Embryonic facial prominence (tissue), 1 donor: Measurements from ENCODE around the gene NENF.

Experiments used
- DNase-seq: peaks from one replicate; pipeline ENCODE4 v3.0.0-alpha.2; 2016; ENCODE audit errors: extremely low spot score

The NENF gene

GRCh38 chr1:212431644-212432043 lies 1.1 kb upstream of the NENF start:
- DNase-seq: no peak

DNA sequence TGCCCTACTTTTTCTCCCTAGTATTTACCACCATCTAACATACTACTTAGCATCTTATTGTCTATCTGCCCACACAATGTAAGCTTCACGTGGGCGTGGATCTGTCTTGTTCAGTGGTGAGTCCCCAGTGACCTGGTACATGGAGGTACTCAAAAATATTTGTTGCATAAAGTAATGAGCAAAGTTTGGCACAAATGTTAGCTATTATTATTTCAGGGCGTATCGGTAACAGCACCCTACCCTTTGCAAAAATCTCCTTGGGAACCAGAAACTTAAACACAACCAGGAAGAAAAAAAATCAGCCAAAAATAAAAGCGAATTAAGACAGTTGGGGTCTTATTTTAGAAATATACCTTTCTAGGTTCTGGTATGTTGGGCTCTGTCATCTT lies 454 bp upstream of the NENF start:
- no peak for DNase-seq

DNA sequence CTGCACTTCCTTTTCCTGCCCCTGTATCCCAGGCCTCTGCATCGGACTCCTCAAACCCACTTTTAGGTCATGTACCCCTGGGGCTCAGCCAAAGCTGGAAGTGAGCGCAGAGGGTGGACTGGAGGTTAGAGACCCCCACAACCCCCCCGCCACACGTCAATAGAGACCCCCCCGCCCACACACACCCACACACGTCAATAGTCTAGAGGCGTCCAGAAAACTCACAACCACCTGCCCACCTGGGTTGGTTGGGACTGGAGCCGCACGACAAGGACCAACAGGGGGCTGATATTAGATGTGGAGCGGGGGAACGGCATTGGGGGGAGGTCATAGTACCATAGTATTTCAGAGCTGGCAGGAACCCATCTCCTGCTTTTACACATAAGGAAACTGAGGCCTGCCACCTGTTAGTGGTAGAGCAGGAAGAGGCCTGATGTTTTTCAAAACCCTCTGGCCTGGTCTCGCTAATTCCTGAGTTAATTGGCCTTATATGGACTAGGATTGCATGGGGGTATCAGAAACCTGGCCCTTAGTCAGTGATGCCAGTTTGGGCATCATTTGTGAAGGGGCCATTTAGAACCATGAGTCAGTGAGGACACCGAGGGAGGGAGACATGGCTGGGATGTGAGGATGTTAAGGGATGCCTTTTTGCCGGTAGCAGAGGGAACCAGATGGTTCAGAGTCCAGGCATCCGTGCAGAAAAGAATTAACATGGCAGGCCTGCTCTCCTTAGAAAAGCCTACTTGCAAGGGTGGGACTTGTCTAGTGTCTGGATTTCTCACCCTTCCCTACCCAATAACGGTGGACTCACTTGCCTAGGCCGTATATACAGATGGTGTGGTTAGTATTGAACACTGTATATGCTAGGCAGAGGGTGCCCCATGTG lies 1.1 kb downstream of the NENF start:
- DNase-seq: no peak

DNA sequence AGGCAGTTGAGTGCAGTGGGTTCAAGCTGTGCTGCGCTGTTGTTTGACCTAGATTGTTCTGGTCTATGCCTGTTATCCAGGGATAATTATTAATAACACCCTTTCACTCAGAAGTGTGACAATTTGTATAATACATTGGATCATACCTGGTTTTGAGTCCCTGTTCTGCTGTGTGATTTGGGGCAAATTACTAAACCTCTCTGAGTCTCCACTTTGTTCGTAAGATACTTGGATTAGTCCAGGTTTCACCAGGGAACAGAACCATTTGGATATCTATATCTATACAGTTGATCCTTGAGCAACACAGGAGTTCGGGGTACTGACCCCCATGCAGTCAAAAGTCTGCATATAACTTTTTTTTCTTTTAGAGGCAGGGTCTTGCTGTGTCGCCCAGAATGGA lies 2.3 kb downstream of the NENF start:
- DNase-seq: no peak

GRCh38 chr1:212437179-212437798 lies 4.6 kb downstream of the NENF start:
- DNase-seq: no peak

GRCh38 chr1:212438831-212439237 lies 6.1 kb downstream of the NENF start:
- DNase-seq: no peak

GRCh38 chr1:212440419-212440818 lies 7.7 kb downstream of the NENF start:
- DNase-seq: no peak

DNA sequence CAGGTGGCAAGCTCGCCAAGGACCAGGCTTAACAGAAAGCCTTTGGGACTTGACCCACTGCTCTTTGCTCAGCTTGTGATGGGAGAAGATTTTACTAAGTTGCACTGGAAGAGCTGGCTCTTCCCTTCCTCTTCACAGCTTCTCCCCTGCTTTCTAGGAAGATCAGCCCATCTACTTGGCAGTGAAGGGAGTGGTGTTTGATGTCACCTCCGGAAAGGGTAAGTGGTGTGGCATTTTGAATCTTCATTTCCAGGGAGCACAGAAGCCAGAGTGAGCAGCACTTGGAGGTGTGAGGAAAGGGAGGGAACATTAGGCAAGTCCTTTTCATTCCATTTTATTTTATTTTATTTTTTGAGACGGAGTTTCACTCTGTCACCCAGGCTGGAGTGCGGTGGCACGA lies 9.7 kb downstream of the NENF start:
- no peak for DNase-seq

DNA sequence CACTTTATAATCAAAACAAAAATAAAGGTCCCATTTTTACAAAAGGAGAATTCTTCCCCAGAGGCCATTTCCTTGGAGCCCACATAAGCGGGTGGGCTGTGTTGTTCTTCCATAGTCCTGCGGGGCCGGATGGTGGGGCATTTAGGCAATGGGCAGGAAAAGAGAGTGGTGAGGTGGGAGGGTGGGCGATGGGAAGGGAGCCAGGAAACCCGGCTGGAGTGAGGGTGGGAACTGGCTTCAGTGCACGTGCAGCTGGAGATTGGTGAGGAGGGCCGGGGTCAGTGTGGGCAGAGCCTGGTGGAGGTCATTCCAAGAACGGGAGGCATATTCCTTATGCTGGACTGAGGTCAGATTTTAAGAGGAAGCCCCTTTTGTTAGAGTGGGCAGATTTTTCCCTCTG lies 13.6 kb downstream of the NENF start:
- DNase-seq: no peak

- no peak for DNase-seq
Observed at GRCh38 chr1:212447478-212447877, 14.8 kb downstream of the NENF start.

- DNase-seq: no peak
Observed at GRCh38 chr1:212450331-212450881, 17.7 kb downstream of the NENF start.

DNA sequence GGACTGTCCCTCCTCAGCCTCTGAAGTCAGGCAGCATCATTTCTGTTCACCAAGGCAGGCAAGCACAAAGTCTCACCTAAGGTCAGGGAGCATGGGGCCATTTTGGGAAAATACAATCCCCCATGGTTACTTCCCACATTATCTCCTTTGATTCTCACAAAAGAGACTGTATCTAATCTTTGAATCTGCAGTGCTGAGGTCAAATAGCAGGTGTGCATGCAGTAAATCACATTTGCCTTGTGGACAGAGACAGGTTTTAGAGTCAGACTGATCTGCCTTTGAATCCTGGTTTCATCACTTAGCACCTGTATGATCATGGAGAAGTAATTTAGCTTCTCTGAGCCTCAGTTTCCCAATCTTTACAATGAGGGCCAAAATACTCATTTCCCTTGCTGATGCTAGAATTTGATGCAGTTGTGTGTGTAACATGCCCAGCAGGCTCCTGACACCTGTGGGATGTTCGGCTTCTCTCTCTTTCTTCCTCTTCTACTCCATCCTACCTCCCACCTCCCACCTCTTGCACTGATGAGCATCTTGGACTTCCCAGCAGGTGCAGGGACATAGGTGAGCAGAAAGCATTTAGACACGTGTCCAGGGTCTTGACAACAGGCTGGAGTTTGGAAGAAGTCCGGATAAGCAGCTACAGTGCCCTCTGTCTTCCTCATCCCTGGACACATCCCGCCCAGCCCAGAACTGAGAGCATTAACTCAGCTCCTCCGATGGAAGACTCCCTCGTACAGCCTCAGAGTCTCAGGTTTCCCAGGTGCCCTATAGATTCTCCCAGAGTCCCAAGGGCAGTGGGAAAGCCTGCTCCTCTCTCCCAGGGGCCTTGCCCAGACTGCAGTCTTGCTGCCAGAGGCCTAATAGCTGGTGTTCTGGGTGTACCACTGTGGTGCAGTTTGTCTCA lies 18.9 kb downstream of the NENF start:
- no peak for DNase-seq

- no peak for DNase-seq
Observed at GRCh38 chr1:212452323-212453155, 19.8 kb downstream of the NENF start.

DNA sequence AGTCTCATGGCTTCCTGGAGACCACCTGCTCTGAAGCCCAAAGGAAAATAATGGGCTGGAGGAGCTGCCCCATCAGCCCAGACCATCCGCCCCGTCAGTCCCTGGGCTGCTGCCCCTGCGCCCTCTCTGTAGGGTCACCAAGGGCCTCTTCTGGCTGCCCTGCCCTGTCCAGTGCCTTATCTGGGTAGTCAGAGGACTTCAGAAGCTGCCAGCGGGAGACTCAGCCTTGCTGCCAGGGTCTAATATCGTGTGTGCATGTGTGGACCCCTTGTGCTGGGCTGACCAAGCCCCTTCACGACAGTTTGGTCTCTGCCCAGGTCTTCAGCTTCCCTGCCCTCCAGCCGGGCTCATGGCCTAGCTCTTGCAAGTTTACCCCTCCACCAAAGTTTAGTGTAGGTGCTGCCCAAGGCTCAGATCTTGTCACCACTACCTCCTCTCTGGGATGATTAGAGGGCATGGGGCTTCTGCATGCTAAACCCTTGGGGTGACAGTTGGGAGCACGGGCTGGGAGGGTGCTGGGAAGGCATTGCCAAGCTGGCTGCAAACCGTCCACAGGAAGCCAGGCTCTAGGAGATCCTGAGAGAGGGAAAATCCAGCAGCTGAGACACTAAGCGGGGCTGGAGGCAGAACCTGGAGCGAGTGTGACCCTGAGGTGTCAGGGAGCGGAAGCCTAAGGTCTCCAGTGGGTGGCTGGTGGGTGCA lies 20.6 kb downstream of the NENF start:
- no peak for DNase-seq

- DNase-seq: no peak
Observed at GRCh38 chr1:212454741-212455140, 22.0 kb downstream of the NENF start.

- DNase-seq: no peak
Observed at GRCh38 chr1:212455401-212455800, 22.7 kb downstream of the NENF start.

DNA sequence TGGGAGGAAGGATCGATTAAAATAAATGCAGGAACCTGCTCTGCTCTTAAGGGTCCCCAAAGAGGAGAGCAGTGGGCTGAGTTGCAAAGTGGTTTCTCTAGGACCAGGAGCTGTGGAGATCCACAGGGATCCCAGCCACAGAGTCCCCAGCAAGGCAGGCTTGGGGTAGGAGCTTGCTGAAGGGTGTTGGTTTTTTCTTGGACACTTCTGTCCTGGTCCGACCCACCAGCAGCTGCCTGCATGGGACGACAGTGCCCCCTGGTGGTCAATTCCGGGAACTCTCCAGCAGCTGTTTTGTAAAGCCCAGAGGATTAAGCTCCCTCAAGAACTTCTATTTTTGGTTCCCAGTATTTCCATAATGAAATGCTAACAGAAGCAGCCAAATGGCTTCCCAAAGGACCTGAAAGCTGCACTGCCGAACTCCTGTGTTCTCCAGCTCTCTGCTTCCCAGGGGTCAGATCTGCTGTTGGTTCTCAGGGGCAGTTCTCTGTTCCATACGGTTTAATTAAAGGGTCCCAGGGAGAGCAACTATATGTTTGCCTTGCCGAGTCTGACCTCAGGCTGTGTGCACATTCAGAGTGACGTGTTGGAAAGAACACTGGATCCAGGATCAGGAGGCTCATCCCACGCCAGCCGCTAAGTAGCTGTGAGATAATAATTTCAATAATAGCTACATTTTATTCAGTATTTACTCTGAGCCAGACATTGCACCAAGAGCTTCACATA lies 23.2 kb downstream of the NENF start:
- DNase-seq: no peak

DNA sequence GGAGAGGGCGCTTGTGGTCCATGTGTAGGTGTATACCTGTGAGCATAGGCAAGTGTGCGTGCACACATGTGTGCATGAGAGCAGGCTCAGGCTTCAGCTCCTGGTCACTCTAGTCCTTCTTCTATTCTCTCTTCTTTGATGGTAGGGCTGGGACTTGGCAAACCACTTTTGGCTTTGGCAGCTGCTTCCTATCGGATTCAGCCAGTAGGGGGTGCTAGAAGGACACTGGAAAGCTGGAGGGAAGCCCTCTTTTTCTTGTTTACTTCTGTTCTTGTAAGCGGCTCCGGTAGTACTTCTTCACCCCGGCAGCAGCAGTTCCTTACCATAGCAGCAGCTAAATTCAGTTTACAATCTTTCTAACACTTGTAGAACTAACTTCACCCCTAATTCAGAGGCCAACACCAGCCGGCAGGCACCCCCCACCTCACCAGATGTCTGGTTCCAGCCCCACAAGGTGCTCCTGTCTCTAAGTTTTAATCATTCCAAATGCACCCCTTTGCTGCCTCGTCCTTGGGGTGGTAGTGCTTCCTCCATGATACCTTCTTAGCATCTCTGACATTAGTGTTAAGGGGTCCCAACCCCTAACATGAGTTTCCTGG lies 25.1 kb downstream of the NENF start:
- no peak for DNase-seq

DNA sequence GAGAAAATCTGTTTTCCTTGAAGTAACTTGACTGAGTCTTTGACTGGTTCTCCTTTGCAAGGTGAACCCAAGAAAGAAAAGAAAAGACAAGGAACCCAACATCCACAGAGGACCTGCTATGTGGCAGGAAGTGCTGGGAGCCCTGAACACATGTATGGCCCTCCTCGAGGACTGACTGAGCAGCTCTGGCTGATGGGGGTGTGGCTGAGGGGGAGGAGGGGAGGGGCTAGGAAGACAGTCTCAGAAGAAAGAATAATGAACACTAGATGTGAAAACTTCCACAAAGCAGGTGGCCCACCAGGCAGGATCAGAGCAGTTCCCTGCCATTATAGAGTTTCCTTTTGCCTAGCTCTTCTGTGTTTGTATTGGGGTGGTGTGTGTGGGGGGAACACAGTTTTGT lies 26.1 kb downstream of the NENF start:
- no peak for DNase-seq
